ENCODE results near the gene DOCK2. TPM values are rescaled to one million over a fixed set of nuclear protein-coding genes. Genes with fewer than 3 reads are reported as not detected.

Gene DOCK2
- total RNA-seq, 1 experiment from 2014 or later: 2.2 TPM

- no peak for TF ChIP-seq EZH2 (IDR thresholded peaks at IDR 0.05; ENCODE audit: borderline replicate concordance, low read depth, low read length, poor library complexity, severe bottlenecking)
- TF ChIP-seq, protein P1, sequence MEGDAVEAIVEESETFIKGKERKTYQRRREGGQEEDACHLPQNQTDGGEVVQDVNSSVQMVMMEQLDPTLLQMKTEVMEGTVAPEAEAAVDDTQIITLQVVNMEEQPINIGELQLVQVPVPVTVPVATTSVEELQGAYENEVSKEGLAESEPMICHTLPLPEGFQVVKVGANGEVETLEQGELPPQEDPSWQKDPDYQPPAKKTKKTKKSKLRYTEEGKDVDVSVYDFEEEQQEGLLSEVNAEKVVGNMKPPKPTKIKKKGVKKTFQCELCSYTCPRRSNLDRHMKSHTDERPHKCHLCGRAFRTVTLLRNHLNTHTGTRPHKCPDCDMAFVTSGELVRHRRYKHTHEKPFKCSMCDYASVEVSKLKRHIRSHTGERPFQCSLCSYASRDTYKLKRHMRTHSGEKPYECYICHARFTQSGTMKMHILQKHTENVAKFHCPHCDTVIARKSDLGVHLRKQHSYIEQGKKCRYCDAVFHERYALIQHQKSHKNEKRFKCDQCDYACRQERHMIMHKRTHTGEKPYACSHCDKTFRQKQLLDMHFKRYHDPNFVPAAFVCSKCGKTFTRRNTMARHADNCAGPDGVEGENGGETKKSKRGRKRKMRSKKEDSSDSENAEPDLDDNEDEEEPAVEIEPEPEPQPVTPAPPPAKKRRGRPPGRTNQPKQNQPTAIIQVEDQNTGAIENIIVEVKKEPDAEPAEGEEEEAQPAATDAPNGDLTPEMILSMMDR (conservative IDR thresholded peaks at IDR 0.05; ENCODE audit: low read depth, low read length): no peak
- ChIA-PET POLR2A (ENCODE audit: low non-redundant PET) (no interaction called here), CTCF (no interaction called here)
- no peak overlapping the region for H3K27ac ChIP-seq (ENCODE audit: low read depth, low read length, poor library complexity, severe bottlenecking)
- BruUV-seq (replicated peaks): no TSS peak
- H3K9me3 ChIP-seq (ENCODE audit: low read depth, low read length, poor library complexity, severe bottlenecking): no peaks in the 10 kb centered on the region
- H3K27me3 ChIP-seq (replicated peaks; ENCODE audit: insufficient read depth, low read depth, low read length, poor library complexity): no peaks in the 10 kb centered on the region
- H3K4me1 ChIP-seq (ENCODE audit: insufficient read depth, low read length, poor library complexity, severe bottlenecking): no peaks in the 10 kb centered on the region
- no peaks in the 10 kb centered on the region for H3K36me3 ChIP-seq (ENCODE audit: insufficient read depth, low read length, poor library complexity, severe bottlenecking)
- DNase-seq (ENCODE audit: low spot score): no peak
- intact Hi-C loops (cut with micrococcal nuclease; ENCODE audit: unreplicated experiment): no loop called here
- no peak overlapping the region for H3K4me3 ChIP-seq (ENCODE audit: low read depth, low read length, poor library complexity, severe bottlenecking)
Observed at GRCh38 chr5:169991115-169991869, 354.2 kb downstream of the DOCK2 start.

DNA sequence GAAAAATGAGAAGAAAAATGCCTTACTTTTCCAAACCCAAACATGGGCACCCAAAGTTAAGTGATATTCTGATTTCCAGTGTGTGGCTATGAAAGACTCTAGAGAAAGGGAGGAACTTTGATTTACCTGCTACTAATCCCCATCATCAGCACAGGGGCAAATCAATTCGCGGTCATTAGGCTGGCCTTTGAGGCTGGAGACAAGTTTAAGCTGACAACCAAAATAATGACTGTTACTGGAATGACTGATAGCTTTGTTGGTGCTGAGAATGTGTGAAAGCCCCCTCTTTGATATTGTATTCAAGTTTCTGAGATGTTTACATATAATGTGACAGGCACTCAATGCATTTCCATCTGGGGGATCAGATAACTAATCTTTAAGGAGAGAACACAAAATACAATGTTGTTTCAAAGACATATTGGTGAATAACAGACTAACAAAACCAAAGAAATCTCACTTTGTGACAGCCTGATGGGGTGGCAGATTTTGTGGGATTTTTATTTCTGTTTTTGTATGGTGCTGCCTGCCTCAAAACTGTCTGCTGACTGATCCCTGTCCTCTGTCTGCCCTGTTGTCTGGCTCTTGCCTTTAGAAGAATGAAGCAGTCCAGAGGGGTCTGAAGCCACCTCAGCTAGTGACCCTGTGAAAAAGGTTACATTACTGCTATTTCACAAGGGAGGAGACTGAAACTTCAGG, 355.9 kb downstream of the DOCK2 start:
- intact Hi-C loops (cut with micrococcal nuclease; ENCODE audit: unreplicated experiment): no loop called here
- POLR2A ChIA-PET (ENCODE audit: low non-redundant PET): no interaction called here

DNA sequence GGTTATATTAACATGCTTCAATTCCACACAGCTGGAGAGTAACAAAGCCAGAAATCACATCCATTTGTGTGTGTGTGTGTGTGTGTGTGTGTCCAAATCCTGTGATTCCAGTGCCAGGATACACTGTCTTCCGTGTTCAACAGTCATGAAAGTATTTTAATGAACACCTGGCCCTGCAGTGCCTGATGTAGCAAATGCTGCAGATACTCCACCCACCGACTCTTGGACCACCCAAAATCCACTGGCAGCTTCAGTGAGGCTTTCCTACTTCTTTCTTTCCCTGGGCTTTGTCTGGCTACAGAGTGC, 356.4 kb downstream of the DOCK2 start:
- intact Hi-C loops (cut with micrococcal nuclease; ENCODE audit: unreplicated experiment): no loop called here
- H3K4me1 ChIP-seq (ENCODE audit: insufficient read depth, low read length, poor library complexity, severe bottlenecking): no peaks in the 10 kb centered on the region
- ChIA-PET POLR2A (ENCODE audit: low non-redundant PET) (no interaction called here), CTCF (no interaction called here)
- no peak for TF ChIP-seq EZH2 (IDR thresholded peaks at IDR 0.05; ENCODE audit: borderline replicate concordance, low read depth, low read length, poor library complexity, severe bottlenecking)
- TF ChIP-seq, protein P1 (conservative IDR thresholded peaks at IDR 0.05; ENCODE audit: low read depth, low read length): no peak
- BruUV-seq (replicated peaks): no TSS peak
- H3K36me3 ChIP-seq (ENCODE audit: insufficient read depth, low read length, poor library complexity, severe bottlenecking): no peaks in the 10 kb centered on the region
- H3K9me3 ChIP-seq (ENCODE audit: low read depth, low read length, poor library complexity, severe bottlenecking): no peaks in the 10 kb centered on the region
- no peaks in the 10 kb centered on the region for H3K27me3 ChIP-seq (replicated peaks; ENCODE audit: insufficient read depth, low read depth, low read length, poor library complexity)
- no peak overlapping the region for H3K4me3 ChIP-seq (ENCODE audit: low read depth, low read length, poor library complexity, severe bottlenecking)
- H3K27ac ChIP-seq (ENCODE audit: low read depth, low read length, poor library complexity, severe bottlenecking): no peak overlapping the region
- no peak for DNase-seq (ENCODE audit: low spot score)

More for the DNA sequence above, 355.9 kb downstream of the DOCK2 start:
- no peaks in the 10 kb centered on the region for H3K36me3 ChIP-seq (ENCODE audit: insufficient read depth, low read length, poor library complexity, severe bottlenecking)
- no peak overlapping the region for H3K4me3 ChIP-seq (ENCODE audit: low read depth, low read length, poor library complexity, severe bottlenecking)
- no peak for TF ChIP-seq EZH2 (IDR thresholded peaks at IDR 0.05; ENCODE audit: borderline replicate concordance, low read depth, low read length, poor library complexity, severe bottlenecking)
- TF ChIP-seq, protein P1 (conservative IDR thresholded peaks at IDR 0.05; ENCODE audit: low read depth, low read length): no peak
- no peak for DNase-seq (ENCODE audit: low spot score)
- no peak overlapping the region for H3K27ac ChIP-seq (ENCODE audit: low read depth, low read length, poor library complexity, severe bottlenecking)
- CTCF ChIA-PET: no interaction called here
- H3K9me3 ChIP-seq (ENCODE audit: low read depth, low read length, poor library complexity, severe bottlenecking): no peaks in the 10 kb centered on the region
- BruUV-seq (replicated peaks): no TSS peak
- no peaks in the 10 kb centered on the region for H3K4me1 ChIP-seq (ENCODE audit: insufficient read depth, low read length, poor library complexity, severe bottlenecking)
- no peaks in the 10 kb centered on the region for H3K27me3 ChIP-seq (replicated peaks; ENCODE audit: insufficient read depth, low read depth, low read length, poor library complexity)

Measured in A673 (cell line).